T follicular helper cell (primary cell): ENCODE data around the gene ANKRD36.
"Not testable (repeated sequence)": the region's sequence is repeated elsewhere in the genome, so short reads cannot be mapped to it uniquely, and the experiment has no call there.

Source experiments
- DNase-seq: peaks from one replicate; pipeline ENCODE4 v3.0.0-alpha.2; 2020; ENCODE audit warnings: low read depth
- total RNA-seq, 2 experiments: gene quantifications; one replicate each; lab custom pipeline; 2026; lab: John Stamatoyannopoulos, UW

Gene ANKRD36
- total RNA-seq: 38.7 to 145 reads per million in 2 experiments

DNA sequence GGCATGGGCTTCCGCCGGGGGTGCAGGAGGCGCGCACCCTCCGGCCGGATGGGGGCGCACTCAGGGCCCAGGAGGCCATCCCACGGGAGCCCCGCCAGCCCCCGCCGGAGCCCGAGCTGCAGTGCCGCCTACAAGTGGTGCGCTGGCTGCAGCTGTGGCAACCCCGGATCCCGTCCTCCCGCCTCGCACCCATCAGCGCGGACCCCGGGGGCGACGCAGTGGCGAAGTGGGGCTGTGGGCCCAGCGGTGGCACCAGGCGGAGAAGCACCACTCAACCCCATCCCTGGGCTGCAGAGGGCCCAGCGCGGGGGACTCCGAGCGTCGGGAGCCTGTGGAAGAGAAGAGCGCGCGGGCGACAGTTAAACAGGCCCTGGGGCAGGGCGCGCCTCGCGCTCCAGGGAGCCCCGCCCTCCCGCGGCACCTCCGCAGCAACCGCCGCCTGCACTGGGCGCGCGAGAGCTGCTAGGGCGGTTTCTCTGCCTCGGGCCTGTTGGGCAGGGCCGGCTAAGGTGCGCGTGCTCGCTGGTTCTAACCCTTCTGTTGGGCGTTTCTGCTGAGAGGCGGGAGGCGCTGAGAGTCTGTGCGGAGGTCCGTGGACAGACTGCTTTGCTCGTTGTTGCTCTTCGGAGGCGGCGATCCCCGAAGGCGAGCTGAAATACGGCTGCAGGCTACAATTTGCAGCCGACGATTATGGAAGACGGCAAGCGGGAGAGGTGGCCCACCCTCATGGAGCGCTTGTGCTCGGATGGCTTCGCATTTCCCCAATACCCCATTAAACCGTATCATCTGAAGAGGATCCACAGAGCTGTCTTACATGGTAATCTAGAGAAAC lies at the start of gene ANKRD36:
Gene ANKRD36, plus strand, starts transcription at position 104 of the 832 bp plus-strand sequence. Its CDS starts 587 bp downstream, at position 691.
- peak; percentile 71 for DNase-seq

DNA sequence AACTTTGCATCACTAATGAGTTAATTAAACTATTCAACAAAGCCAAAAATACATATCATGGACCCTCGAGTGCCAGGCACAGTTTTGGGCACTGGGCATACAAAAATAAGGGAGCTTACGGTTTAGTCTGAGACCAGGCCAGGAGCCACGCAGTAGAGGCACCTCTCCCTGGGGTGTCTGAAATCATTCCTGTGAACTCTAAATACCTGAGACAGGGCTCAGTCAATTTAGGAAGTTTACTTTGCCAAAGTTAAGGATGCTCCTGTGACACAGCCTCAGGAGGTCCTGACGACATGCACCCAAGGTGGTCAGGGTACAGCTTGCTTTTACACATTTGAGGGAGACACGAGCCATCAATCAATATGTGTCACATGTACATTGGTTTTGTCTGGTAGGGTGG lies 46.9 kb upstream of the ANKRD36 start:
- DNase-seq: not testable (repeated sequence)

DNA sequence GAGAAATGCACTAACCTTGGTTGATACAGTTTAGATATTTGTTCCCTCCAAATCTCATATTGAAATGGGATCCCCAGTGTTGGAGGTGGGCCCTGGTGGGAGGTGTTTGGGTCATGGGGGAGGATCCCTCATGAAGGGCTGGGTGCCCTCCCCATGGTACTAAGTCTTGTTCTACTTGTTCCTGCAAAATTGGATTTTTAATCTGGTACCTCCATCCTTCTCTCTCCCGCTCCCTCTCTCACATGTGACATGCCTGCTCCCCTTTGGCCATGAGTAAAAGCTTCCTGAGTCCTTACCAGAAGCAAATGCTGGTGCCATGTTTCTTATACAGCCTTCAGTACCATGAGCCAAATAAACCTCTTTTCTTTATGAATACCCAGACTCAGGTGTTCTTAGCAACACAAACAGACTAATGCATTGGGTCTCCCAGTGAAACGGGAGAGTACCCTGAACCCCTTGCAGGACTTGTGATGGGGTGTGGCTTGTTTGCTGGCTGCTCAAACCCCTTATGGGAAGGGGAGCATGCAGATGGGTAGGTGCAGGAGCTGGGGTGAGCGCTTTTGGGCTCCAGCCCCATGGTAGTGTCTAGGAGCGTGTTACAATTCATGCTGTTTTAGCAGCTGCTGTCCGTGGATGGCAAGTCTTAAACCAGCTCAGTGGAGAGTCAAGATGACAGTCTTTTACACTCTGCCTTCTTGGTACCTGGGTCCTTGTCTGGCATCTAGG lies 45.5 kb upstream of the ANKRD36 start:
- DNase-seq: no peak

DNA sequence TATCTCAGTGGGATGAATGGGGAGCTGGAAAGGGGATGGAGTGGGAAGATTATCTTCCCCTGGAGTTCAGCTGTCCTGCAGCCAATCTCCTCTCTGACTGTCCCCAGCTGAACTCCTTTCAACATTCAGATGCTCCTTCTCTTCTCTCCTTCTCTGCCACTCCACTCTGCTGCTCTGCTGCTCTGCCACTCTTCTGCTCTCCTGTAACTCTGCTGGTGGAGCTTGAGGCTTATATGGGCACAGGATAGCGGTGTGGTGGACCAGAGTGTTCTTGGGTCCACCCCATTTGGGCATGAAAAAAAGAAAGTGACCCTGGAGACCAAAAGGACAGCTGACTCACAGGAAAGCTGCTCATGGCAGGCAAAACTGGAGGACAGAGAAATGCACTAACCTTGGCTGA lies 44.9 kb upstream of the ANKRD36 start:
- no peak for DNase-seq

DNA sequence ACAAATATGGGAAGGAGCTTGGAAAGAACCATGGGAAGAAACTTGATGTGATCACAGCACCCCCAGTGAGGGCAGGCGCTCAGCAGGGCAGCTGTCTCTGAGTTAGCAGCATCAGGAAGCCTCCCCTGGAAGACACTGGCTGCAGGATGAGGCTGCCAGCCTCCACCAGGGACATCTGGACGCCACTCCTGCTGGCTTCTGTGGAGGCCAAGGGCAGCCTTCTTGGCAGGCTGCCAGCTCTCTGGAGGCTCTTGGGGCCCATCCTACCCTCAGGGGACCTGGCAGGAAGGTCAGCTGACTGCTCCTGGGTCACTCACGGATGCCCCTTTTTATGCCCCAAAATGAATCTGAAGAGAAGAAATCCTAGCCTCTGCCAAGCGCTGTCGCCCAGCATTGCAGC lies 44.2 kb upstream of the ANKRD36 start:
- DNase-seq: not testable (repeated sequence)

DNA sequence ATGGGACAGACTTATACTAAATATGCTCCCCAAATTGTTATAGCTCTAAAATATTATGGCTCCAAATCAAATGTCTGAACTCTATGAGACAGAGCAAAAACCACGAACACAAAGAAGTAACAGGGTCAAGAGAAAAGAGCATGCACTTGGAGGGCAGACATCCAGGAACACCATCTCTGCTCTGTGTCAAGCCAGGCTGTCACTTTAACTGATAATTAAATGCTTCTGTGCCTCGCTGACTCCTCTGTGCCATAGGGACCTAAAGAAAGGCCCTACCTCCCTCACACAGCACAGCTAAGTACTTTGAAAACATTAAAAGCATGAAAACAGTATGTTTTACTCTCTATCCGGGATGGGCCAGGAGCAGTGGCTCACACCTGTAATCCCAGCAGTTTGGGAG lies 42.0 kb upstream of the ANKRD36 start:
- DNase-seq: not testable (repeated sequence)

DNA sequence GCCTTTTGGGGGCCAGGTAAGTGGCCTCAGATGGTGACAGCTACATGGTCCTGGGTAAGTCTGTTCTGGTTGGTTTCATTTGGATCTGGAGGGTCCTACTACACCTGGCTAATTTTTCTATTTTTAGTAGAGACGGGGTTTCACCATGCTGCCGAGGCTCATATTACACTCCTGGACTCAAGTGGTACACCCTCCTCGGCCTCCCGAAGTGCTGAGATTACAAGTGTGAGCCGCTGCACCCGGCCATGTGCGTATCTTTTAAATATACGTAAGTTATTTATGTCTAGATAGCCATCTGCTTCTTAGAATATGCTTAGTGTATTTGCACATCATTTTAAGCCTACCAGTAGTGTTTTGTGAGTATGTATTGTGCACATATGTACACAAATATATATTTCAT lies 35.7 kb upstream of the ANKRD36 start:
- not testable (repeated sequence) for DNase-seq

DNA sequence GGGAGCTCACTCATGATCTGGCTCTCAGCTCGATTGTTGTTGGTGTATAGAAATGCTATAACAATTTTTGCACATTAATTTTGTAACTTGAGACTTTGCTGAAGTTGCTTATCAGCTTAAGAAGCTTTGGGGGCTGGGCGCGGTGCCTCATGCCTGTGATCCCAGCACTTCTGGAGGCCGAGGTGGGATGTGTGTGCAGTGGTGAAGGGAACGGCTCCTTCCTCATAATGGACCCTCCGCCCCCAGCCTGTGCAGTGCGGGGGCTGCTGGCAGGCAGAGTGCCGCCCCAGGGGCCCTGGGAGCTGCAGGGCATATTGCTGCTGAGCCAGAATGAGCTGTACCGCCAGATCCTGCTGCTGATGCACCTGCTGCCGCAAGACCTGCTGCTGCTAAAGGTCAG lies 32.1 kb upstream of the ANKRD36 start:
- not testable (repeated sequence) for DNase-seq

DNA sequence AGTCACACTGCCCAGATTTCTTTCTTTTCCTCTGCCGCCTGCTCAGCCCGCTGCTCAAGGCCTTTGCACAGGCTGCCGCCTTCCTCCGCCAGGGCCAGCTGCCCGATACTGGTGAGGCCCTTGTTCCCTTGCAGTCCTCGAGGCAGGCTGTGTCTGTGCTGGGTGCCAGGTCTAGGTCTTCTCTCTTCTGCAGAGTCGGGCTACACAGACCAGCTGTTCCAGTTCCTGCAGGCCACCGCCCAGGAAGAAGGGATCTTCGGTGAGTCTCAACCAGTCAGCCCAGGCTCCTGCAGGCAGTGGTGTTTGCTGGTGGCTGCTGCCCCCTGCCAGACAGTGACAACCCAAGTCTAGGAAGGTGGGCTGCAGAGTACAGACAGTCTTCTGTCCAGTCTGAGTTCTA lies 30.7 kb upstream of the ANKRD36 start:
- not testable (repeated sequence) for DNase-seq

DNA sequence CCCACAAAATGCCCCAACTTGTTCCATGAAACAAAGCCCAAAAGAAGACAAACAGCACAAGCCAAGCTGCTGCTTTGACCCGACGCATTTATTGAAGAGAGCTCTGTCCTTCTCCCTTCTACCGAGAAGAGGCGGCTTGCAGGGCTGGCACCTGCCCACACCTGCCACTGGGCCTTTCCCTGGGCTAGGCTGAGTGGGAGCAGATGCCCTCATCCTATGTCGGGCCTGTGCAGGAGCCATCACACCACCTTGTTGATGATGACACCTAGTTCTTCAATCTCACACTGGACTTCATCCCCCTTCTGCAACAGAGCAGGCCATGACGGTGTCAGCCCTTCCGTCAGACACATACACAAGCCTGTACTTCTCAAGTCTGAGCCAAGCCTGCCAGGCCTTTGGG lies 29.4 kb upstream of the ANKRD36 start:
- not testable (repeated sequence) for DNase-seq

DNA sequence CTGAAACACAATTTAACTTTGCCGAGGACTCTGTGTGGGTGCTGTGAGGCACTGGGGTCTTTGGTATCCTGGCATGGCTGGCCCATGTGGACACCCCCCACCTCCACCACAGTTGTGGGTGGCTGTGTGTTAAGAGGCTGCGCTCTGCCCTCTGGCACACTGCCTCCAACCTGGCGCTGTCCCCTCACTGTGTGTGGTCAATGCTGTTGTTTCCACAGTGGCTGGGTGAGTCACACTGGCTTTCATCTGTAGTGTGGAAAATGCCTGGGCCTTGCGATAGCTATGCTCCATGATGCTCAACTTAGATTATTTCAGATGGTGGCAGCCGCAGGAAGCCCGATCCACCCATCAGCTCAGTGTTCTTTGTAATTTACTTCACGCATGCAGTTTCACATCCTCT lies 27.9 kb upstream of the ANKRD36 start:
- DNase-seq: not testable (repeated sequence)

DNA sequence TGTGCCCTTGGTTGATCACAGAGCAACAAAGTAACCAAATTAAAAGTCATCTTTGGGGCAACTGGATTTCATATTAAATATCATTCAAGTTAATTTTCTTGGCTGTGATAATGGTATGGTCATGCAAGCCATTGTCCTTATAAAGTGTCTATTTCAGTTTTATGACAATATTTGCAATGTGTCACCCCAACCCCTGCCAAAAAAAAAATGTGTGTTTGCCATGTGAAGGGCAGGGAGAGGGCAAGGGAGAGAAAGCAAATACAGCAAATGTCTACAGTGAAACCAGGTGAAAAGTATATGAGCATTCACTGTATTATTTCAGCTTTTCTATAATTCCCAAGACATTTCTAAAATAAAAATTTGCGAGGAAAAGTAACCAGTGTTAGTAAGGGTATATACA lies 24.2 kb upstream of the ANKRD36 start:
- DNase-seq: not testable (repeated sequence)

DNA sequence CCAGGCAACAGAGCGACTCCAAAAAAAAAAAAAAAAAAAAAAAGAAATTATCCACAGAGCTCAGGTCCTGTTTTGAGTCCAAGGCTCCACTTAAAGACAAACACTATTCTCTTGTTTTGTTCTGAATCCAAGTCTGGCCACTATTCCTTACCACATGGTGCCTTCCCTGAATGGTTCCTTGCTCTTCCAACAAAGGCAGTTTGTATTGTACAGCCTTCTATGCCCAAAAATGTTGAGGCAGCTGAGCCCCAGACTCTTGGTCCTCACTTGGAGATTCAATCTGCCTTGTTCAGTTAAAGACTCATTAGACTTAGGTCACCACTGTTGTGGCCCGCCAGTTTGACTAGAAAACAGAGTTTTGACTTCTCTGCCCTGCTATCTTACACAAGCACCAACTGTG lies 20.0 kb upstream of the ANKRD36 start:
- DNase-seq: not testable (repeated sequence)

DNA sequence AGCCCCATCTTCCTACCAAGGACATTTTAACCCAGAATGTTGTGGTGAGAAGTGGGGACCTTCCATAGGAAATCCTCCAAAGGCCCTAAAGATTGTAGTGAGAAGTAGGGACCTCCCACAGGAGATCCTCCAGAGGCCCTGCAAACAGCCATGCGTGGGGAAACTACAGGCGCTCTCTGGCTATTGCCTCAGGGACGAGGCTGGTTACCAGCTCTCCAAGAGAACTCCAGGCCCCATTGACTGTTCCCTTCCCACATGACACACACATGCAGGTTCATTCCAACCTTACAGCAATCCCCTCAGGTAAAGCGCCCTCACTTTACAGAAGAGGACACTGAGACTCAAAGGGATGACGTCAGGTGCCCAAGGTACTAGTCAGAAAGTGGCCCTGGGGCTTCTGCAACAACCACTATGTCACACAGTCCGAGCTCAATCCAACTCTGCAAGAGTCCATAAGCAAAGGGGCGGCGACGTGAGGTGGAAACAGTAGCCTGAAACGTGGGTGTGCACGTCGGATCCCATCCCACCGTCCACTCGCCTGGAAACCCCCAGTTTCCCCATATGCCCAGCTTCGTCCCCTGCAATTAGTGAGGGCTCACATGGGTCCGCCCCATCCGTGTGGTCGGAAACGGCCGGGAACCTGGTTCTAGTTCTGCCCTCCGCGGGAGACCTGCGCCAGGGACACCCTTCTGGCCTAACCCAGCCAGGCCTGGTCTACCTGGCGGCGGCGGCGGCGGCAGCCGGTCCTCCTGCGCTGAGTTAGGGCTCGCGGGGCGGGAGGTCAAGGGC lies 18.8 kb upstream of the ANKRD36 start:
- not testable (repeated sequence) for DNase-seq

DNA sequence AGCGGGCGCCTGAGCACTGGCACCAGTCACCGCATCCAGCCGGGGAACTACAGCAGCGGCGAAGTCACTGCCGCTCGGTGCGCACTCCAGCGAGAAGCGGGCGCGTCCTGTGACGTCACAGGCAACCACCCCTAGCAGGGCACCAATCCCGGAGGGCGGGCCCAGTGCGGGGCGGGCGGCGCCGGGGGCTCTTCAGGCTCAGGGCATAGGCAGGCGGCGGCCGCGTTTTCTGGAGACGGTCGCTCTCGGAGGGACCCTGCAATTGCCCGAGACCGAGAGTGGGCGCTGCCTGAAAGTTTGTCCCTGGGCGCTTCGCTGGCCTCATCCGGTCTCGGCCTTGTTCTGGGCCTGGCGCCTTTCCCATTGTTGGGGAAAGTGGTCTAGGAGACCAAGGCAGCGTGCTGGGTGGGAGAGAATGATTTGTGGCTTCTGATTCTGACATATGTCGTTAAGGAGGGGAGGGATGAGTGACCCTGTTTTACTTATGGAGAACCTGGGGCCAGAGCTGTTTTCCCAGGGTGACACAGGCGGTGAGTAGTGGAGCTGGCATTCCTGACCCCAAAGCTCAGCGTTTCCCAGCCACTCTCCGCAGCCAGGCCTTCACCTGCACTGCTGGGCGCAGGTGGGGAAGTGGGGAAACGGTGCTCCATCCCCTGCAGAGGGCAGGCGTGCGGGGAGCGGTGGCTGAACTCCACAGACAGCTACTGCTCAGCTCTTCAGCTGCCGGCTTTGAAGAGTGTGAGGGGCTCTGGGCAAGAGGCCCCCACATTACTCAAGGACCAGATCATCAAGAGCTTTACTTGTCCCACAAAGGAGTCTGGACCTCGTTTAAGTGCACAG lies 18.0 kb upstream of the ANKRD36 start, which contains the start of gene FAHD2B:
Gene FAHD2B, minus strand, starts transcription at position 111 of the 840 bp plus-strand sequence. CDS start 3,176 bp downstream, outside the sequence.
- DNase-seq: peak; percentile 82

DNA sequence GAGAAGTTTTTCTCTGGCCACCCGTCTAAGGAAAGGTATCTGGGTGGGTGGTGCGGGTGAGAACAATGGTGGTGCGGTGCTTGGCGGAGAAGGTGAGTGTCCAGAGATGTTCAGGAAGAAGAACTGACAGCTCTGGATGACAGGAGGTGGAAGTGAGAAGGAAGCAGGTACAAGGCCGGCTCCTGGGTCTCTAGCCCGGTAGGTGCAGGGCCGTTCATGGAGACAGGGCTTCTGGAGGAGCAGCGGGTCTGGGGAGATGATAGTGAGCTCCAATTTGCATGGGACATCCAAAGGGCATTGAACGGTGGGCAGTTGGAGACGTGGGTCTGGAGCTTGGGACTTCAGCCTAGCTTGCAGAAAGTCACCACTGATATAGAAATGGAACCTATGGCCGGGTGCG lies 17.3 kb upstream of the ANKRD36 start:
- DNase-seq: no peak

DNA sequence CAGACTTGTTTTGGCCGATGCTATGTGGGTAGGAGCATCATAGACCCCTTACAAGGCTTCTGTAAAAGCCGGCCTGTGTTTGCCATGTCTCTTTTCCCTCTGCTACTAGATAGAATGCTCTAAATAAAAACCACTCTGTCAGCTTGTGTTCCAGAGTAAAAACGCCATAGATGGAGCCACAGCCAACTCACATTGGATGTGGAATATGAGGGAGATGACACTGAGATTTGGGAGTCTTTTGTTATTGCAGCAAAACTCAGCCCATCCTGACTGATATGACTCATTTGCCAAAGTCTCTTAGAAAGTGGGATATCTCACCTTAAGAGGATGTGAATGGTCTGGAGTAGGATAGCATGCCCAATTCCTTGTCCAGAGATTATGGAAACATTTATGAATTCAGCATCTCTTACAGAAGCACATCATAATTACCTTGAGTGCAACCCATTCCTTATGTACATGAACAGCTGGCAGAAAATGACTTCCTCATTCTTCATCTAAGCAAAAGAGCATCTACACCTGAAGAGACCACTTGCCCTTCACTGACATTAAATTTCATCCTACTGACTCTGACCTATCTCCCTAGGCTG lies 14.1 kb upstream of the ANKRD36 start:
- not testable (repeated sequence) for DNase-seq

DNA sequence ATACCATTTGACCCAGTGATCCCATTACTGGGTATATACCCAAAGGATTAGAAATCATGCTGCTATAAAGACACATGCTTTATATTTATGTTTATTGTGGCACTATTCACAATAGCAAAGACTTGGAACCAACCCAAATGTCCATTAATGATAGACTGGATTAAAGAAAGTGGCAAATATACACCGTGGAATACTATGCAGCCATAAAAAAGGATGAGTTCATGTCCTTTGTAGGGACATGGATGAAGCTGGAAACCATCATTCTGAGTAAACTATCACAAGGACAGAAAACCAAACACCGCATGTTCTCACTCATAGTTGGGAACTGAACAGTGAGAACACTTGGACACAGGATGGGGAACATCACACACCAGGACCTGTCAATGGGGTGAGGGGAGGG lies 6.1 kb upstream of the ANKRD36 start:
- DNase-seq: not testable (repeated sequence)

DNA sequence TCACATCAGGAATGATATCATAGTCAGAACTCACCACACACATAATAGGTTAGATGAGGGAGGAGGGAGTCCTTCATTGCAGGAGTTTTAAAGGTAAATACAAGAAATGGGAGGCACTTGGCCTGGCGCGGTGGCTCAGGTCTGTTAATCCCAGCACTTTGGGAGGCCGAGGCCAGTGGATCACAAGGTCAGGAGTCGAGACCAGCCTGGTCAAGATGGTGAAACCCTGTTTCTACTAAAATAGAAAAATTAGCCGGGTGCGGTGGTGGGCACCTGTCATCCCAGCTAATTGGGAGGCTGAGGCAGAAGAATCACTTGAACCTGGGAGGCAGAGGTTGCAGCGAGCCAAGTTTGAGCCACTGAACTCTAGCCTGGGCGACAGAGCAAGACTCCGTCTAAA lies 1.7 kb upstream of the ANKRD36 start:
- DNase-seq: not testable (repeated sequence)

DNA sequence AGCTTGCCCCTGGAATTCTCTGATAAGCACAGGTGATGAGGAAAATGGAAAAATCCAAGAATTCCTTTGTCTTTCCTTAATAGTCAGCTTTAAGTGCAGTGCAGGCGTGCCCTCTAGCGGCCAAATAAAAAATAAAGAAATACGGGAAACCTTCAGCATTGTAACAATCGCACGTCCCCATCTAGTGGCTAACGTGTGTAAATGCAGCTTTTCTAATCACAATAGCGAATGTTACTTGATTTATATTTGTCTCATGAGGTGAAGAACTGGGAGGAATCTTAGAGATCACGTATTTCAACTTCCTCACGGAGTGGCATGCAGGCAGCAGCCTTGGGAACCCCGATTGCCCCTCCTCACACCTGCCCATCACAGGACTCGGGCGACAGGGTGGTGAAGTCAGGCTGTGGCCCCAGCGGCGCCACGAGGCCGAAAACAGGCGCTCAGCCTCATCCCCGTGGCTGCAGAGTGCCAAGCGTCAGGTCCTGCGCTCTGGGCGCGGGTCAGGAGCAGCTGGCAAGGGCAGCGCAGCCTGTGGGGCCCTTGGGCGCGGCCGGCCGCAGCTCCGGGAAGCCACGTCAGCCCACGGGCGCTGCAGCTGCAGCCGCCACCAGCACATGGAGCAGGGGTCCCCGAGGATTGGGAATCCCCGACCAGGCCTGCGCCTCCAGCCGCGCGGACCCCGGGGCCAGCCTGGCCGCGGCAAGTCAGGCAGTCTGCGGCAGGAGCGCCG lies 468 bp upstream of the ANKRD36 start:
- peak; percentile 43 for DNase-seq
